ENCODE measurements around the gene PLCB3.

The PLCB3 gene

GRCh38 chr11:64286801-64287159, 35.5 kb downstream of the PLCB3 start:
- H3K4me3 ChIP-seq (ENCODE audit: low read depth, low read length), result no peak overlapping the region
- TF ChIP-seq CTCF (IDR thresholded peaks at IDR 0.05; ENCODE audit: low read depth, low read length), result no peak
- no peak for DNase-seq (ENCODE audit: low read depth, low spot score)
- in situ Hi-C loops (cut with HindIII; ENCODE audit: low sequenced_read_pairs), result no loop called here

GRCh38 chr11:64287676-64288352, 36.5 kb downstream of the PLCB3 start:
- in situ Hi-C loops (cut with HindIII; ENCODE audit: low sequenced_read_pairs), result no loop called here
- no peak for DNase-seq (ENCODE audit: low read depth, low spot score)
- no peak for TF ChIP-seq CTCF (IDR thresholded peaks at IDR 0.05; ENCODE audit: low read depth, low read length)
- no peak overlapping the region for H3K4me3 ChIP-seq (ENCODE audit: low read depth, low read length)

GRCh38 chr11:64288353-64288750, 37.0 kb downstream of the PLCB3 start:
- no peak for DNase-seq (ENCODE audit: low read depth, low spot score)
- H3K4me3 ChIP-seq (ENCODE audit: low read depth, low read length), result no peak overlapping the region
- no peak for TF ChIP-seq CTCF (IDR thresholded peaks at IDR 0.05; ENCODE audit: low read depth, low read length)
- in situ Hi-C loops (cut with HindIII; ENCODE audit: low sequenced_read_pairs), result no loop called here

- no peak for DNase-seq (ENCODE audit: low read depth, low spot score)
- in situ Hi-C loops (cut with HindIII; ENCODE audit: low sequenced_read_pairs), result no loop called here
- no peak for TF ChIP-seq CTCF (IDR thresholded peaks at IDR 0.05; ENCODE audit: low read depth, low read length)
- H3K4me3 ChIP-seq (ENCODE audit: low read depth, low read length), result no peak overlapping the region
Measured at GRCh38 chr11:64289002-64289564, 37.8 kb downstream of the PLCB3 start.

GRCh38 chr11:64290352-64291261, 39.3 kb downstream of the PLCB3 start:
- in situ Hi-C loops (cut with HindIII; ENCODE audit: low sequenced_read_pairs), result no loop called here
- DNase-seq (ENCODE audit: low read depth, low spot score), result no peak
- no peak for TF ChIP-seq CTCF (IDR thresholded peaks at IDR 0.05; ENCODE audit: low read depth, low read length)
- H3K4me3 ChIP-seq (ENCODE audit: low read depth, low read length), result no peak overlapping the region

GRCh38 chr11:64291262-64291751, 40.0 kb downstream of the PLCB3 start, which contains the start of gene KCNK4:
Gene KCNK4 (plus strand): TSS chr11:64291302. CDS start chr11:64293019, 1,717 bp downstream.
- no peak for TF ChIP-seq CTCF (IDR thresholded peaks at IDR 0.05; ENCODE audit: low read depth, low read length)
- no peak for DNase-seq (ENCODE audit: low read depth, low spot score)
- in situ Hi-C loops (cut with HindIII; ENCODE audit: low sequenced_read_pairs), result no loop called here
- no peak within 1 kb of the TSS for H3K4me3 ChIP-seq (ENCODE audit: low read depth, low read length)
